ENCODE results near the gene LRRC31.

GRCh38 chr3:169894110-169894509 is 24.4 kb upstream of the LRRC31 start:
- no peak for TF ChIP-seq GABPA (IDR thresholded peaks at IDR 0.05; ENCODE audit: low read depth)
- no peak for TF ChIP-seq CTCF (IDR thresholded peaks at IDR 0.05)
- no peak for TF ChIP-seq MXI1 (IDR thresholded peaks at IDR 0.05; ENCODE audit: low read depth, low read length)
- TF ChIP-seq MAX (IDR thresholded peaks at IDR 0.05; ENCODE audit: low read depth), result no peak
- TF ChIP-seq NRF1 (IDR thresholded peaks at IDR 0.05; ENCODE audit: low read depth, low read length), result no peak
- TF ChIP-seq JUND (IDR thresholded peaks at IDR 0.05), result no peak
- TF ChIP-seq YY1 (IDR thresholded peaks at IDR 0.05; ENCODE audit: low read depth), result no peak
- TF ChIP-seq EP300 (IDR thresholded peaks at IDR 0.05; ENCODE audit: borderline replicate concordance in 1 of 2, low read depth in 1 of 2, low read length in 1 of 2), result no peak
- TF ChIP-seq FOXJ3 (CRISPR knock-in tag; IDR thresholded peaks at IDR 0.05), result no peak
- no peak for TF ChIP-seq GATA2 (CRISPR knock-in tag; IDR thresholded peaks at IDR 0.05)
- TF ChIP-seq FOXM1 (IDR thresholded peaks at IDR 0.05; ENCODE audit: low read depth), result no peak
- TF ChIP-seq CHD2 (IDR thresholded peaks at IDR 0.05; ENCODE audit: low read length, partially characterized antibody), result no peak

Measured in SK-N-SH (cell line).